Measurements from ENCODE around the gene PRKCA. TPM values are rescaled to one million over a fixed set of nuclear protein-coding genes. Genes with fewer than 3 reads are reported as not detected.

Gene PRKCA
- total and polyA plus RNA-seq, 4 experiments from 2014 or later, result 1.1 to 107 (median 56.1) TPM

DNA sequence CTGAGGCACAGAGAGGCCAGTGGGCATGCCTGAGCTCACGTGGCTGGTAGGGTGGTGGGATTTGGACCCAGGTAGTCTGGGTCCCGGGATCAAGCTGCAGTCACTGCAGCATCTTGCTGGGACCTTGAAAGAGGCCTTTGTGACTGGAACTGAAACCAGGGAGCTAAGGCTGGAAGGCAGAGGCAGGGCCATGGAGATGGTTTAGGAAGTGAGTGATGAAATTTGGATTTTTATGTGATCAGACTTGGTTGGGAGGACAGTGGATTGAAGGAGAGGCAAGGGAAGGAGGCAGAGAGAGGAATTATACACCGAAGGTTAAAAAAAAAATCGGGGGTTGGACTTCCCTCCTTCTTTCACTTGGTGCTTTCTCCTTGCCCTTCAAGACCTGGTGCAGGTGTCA is 277.1 kb downstream of the PRKCA start:
- POLR2A ChIA-PET (ENCODE audit: partially characterized antibody), result no interaction called here
- H3K4me1 Mint-ChIP-seq, result peaks cover 10 to 34% (median 20%) of the 10 kb centered on the region in 4 donors
- Histone ChIP-seq H3K4me3 (ENCODE audit: low read length in 2 of 2) (no peak overlapping the region), H3K4me1 (ENCODE audit: insufficient read depth, low read length) (peaks cover 3% of the 10 kb centered on the region), H3K27ac (ENCODE audit: low read depth, low read length) (no peak overlapping the region), H3K27me3 (ENCODE audit: insufficient read depth, low read length) (no peaks in the 10 kb centered on the region), H3K9me3 (ENCODE audit: control insufficient read depth in 1 of 2, low read length in 2 of 2) (no peaks in the 10 kb centered on the region), H3K36me3 (ENCODE audit: insufficient read depth, low read length) (no peaks in the 10 kb centered on the region)
- H3K27ac Mint-ChIP-seq, result peak overlapping the region in 2 of 7 donors; percentile 30 to 74
- CTCF ChIA-PET (ENCODE audit: partially characterized antibody), result interaction anchor here (1.2 to 1.3 kb wide), 2 partner anchors 11 to 13 kb away, joined by 3 to 6 read pairs; no protein-coding TSS in a partner anchor
- intact Hi-C loops (cut with micrococcal nuclease), result no loop called here
- H3K9me3 Mint-ChIP-seq, result peaks cover 0 to 11% (median 0%) of the 10 kb centered on the region in 8 donors
- peaks cover 16 to 49% of the 10 kb centered on the region in 2 donors for H3K36me3 Mint-ChIP-seq
- no peak overlapping the region for H3K4me3 Mint-ChIP-seq
- no peaks in the 10 kb centered on the region for H3K27me3 Mint-ChIP-seq
- DNase-seq, result no peak

DNA sequence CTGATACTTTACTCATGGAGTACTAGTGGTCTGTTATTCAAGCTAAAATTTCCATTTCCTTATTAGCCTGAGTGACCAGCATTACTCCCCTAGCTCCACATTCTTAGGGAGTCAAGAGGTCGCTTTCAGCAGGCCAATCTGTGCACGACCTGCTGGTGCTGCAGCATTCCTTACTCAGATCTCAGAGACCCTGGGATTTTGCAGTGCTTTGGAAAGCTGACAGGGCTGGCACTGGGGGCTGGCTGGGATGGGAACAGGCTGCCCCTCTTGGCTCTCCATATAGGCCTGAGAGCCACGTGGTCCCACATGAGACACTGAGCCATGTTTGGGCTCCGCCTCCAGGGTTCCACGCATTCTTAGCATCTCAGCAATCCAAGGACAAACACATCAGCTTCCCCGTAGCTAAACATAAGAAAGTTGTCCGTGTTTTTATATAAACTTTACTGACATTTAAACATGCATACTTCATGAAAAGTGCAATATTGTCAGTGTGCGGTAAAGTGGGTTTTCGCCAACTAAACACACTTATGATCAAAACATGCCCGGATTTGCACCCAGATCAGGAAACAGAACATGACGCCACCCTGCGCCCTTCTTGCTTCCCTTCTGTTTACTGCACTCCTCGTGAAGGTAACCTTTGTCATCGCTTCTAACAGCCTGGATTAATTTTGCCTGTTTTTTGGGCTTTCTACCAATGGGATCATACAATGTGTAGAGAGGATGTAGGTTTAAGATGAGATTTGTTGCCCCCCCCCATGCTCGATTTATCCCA is 278.0 kb downstream of the PRKCA start:
- ChIA-PET CTCF (ENCODE audit: partially characterized antibody) (interaction anchor here (1.2 to 1.3 kb wide), 2 partner anchors 12 to 13 kb away, joined by 3 to 6 read pairs; no protein-coding TSS in a partner anchor), POLR2A (ENCODE audit: partially characterized antibody) (no interaction called here)
- Mint-ChIP-seq H3K9me3 (peaks cover 0 to 11% (median 0%) of the 10 kb centered on the region in 8 donors), H3K27me3 (no peaks in the 10 kb centered on the region), H3K27ac (no peak overlapping the region), H3K36me3 (peaks cover 18 to 53% of the 10 kb centered on the region in 2 donors), H3K4me3 (no peak overlapping the region), H3K4me1 (peaks cover 13 to 42% (median 25%) of the 10 kb centered on the region in 4 donors)
- no peak overlapping the region for H3K4me3 ChIP-seq (ENCODE audit: low read length in 2 of 2)
- H3K36me3 ChIP-seq (ENCODE audit: insufficient read depth, low read length), result no peaks in the 10 kb centered on the region
- peaks cover 3% of the 10 kb centered on the region for H3K4me1 ChIP-seq (ENCODE audit: insufficient read depth, low read length)
- no peaks in the 10 kb centered on the region for H3K27me3 ChIP-seq (ENCODE audit: insufficient read depth, low read length)
- H3K9me3 ChIP-seq (ENCODE audit: control insufficient read depth in 1 of 2, low read length in 2 of 2), result no peaks in the 10 kb centered on the region
- no peak for DNase-seq
- intact Hi-C loops (cut with micrococcal nuclease), result no loop called here
- no peak overlapping the region for H3K27ac ChIP-seq (ENCODE audit: low read depth, low read length)

DNA sequence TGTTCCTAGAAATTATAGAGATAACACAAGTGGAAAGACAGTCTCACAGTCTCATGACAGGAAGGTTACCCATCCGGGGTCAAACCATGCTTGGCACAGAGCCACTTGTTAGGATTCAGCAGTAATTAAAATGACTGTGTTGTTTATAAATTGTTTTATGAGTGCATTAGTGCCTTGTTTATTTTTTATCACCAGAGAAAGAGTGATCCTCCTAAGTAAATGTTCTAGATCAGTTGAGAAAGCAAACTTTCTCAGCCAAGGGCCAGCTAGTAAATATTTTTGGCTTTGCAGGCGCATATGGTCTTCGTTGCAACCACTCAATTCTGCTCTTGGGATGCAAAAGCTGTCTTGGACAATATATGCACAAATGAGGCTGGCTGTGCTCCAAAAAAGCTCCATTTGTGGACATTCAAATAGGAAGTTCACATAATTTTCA is 278.6 kb downstream of the PRKCA start:
- Histone ChIP-seq H3K27ac (ENCODE audit: low read depth, low read length) (no peak overlapping the region), H3K4me3 (ENCODE audit: low read length in 2 of 2) (no peak overlapping the region), H3K27me3 (ENCODE audit: insufficient read depth, low read length) (no peaks in the 10 kb centered on the region), H3K4me1 (ENCODE audit: insufficient read depth, low read length) (peaks cover 3% of the 10 kb centered on the region), H3K36me3 (ENCODE audit: insufficient read depth, low read length) (no peaks in the 10 kb centered on the region), H3K9me3 (ENCODE audit: control insufficient read depth in 1 of 2, low read length in 2 of 2) (no peaks in the 10 kb centered on the region)
- Mint-ChIP-seq H3K36me3 (peaks cover 18 to 53% of the 10 kb centered on the region in 2 donors), H3K4me1 (peaks cover 16 to 48% (median 30%) of the 10 kb centered on the region in 4 donors), H3K4me3 (no peak overlapping the region), H3K27me3 (no peaks in the 10 kb centered on the region), H3K27ac (no peak overlapping the region), H3K9me3 (peaks cover 0 to 11% (median 0%) of the 10 kb centered on the region in 8 donors)
- ChIA-PET POLR2A (ENCODE audit: partially characterized antibody) (no interaction called here), CTCF (ENCODE audit: partially characterized antibody) (interaction anchor here (1.0 to 1.3 kb wide), 2 partner anchors 13 to 14 kb away, joined by 3 read pairs; no protein-coding TSS in a partner anchor)
- no peak for DNase-seq
- intact Hi-C loops (cut with micrococcal nuclease), result no loop called here

DNA sequence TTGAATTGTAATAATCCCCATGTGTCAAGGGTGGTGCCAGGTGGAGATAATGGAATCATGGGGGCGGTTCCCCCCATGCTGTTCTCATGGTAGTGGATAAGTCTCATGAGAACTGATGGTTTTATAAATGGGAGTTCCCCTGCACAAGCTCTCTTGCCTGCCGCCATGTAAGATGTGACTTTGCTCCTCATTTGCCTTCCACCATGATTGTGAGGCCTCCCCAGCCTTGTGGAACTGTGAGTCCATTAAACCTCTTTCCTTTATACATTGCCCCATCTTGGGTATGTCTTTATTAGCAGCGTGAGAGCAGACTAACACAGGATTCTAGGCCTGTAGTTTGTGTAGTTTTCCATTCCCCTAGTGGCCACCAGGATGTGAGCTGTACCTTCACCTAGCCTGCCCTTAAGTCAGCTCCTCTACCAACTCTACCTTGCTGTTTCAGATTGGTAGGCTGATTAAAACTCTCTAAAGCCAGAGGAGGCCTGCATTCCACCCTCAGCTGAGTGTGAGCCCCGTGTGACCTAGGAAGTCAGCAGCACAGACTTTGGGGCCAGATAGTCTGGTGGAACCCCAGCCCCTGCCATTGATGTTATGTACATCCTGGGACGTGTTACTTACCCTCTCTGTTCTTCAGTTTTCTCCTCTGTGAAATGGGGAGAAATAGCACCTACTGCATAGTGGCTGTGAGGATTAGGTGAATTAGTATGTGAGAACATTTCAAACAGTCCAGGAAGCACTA is 280.1 kb downstream of the PRKCA start:
- intact Hi-C loops (cut with micrococcal nuclease), result no loop called here
- Mint-ChIP-seq H3K4me1 (peaks cover 24 to 57% (median 41%) of the 10 kb centered on the region in 4 donors), H3K36me3 (peaks cover 13 to 49% of the 10 kb centered on the region in 2 donors), H3K4me3 (peak overlapping the region in 1 of 8 donors; percentile 8), H3K9me3 (peaks cover 0 to 11% (median 0%) of the 10 kb centered on the region in 8 donors), H3K27ac (peak overlapping the region in 1 of 7 donors; percentile 19), H3K27me3 (no peaks in the 10 kb centered on the region)
- POLR2A ChIA-PET (ENCODE audit: partially characterized antibody), result no interaction called here
- no peak for DNase-seq
- Histone ChIP-seq H3K4me1 (ENCODE audit: insufficient read depth, low read length) (peaks cover 3% of the 10 kb centered on the region), H3K36me3 (ENCODE audit: insufficient read depth, low read length) (no peaks in the 10 kb centered on the region), H3K9me3 (ENCODE audit: control insufficient read depth in 1 of 2, low read length in 2 of 2) (no peaks in the 10 kb centered on the region), H3K27ac (ENCODE audit: low read depth, low read length) (no peak overlapping the region), H3K27me3 (ENCODE audit: insufficient read depth, low read length) (no peaks in the 10 kb centered on the region), H3K4me3 (ENCODE audit: low read length in 2 of 2) (no peak overlapping the region)
- CTCF ChIA-PET (ENCODE audit: partially characterized antibody), result no interaction called here

GRCh38 chr17:66583112-66583748 is 280.8 kb downstream of the PRKCA start:
- ChIA-PET POLR2A (ENCODE audit: partially characterized antibody) (no interaction called here), CTCF (ENCODE audit: partially characterized antibody) (no interaction called here)
- H3K36me3 ChIP-seq (ENCODE audit: insufficient read depth, low read length), result no peaks in the 10 kb centered on the region
- peaks cover 28 to 60% (median 45%) of the 10 kb centered on the region in 4 donors for H3K4me1 Mint-ChIP-seq
- H3K9me3 ChIP-seq (ENCODE audit: control insufficient read depth in 1 of 2, low read length in 2 of 2), result no peaks in the 10 kb centered on the region
- no peaks in the 10 kb centered on the region for H3K27me3 Mint-ChIP-seq
- no peak overlapping the region for H3K4me3 ChIP-seq (ENCODE audit: low read length in 2 of 2)
- peaks cover 0 to 11% (median 0%) of the 10 kb centered on the region in 8 donors for H3K9me3 Mint-ChIP-seq
- peaks cover 5% of the 10 kb centered on the region for H3K4me1 ChIP-seq (ENCODE audit: insufficient read depth, low read length)
- no peaks in the 10 kb centered on the region for H3K27me3 ChIP-seq (ENCODE audit: insufficient read depth, low read length)
- no peak overlapping the region for H3K27ac ChIP-seq (ENCODE audit: low read depth, low read length)
- intact Hi-C loops (cut with micrococcal nuclease), result no loop called here
- peaks cover 13 to 45% of the 10 kb centered on the region in 2 donors for H3K36me3 Mint-ChIP-seq
- no peak overlapping the region for H3K4me3 Mint-ChIP-seq
- no peak for DNase-seq
- peak overlapping the region in 3 of 7 donors; percentile 2 to 61 (median 19) for H3K27ac Mint-ChIP-seq

GRCh38 chr17:66584927-66585326 is 282.5 kb downstream of the PRKCA start:
- H3K27ac Mint-ChIP-seq, result peak overlapping the region in 3 of 7 donors; percentile 43 to 48 (median 48)
- DNase-seq, result no peak
- no peak overlapping the region for H3K27ac ChIP-seq (ENCODE audit: low read depth, low read length)
- peaks cover 5% of the 10 kb centered on the region for H3K4me1 ChIP-seq (ENCODE audit: insufficient read depth, low read length)
- H3K9me3 Mint-ChIP-seq, result peaks cover 0 to 7% (median 0%) of the 10 kb centered on the region in 8 donors
- peaks cover 31 to 58% (median 43%) of the 10 kb centered on the region in 4 donors for H3K4me1 Mint-ChIP-seq
- ChIA-PET CTCF (ENCODE audit: partially characterized antibody) (interaction anchor here (1.3 kb wide), 1 partner anchor 18 kb away, joined by 6 read pairs; no protein-coding TSS in a partner anchor), POLR2A (ENCODE audit: partially characterized antibody) (no interaction called here)
- peaks cover 4 to 28% of the 10 kb centered on the region in 2 donors for H3K36me3 Mint-ChIP-seq
- H3K27me3 Mint-ChIP-seq, result no peaks in the 10 kb centered on the region
- no peaks in the 10 kb centered on the region for H3K27me3 ChIP-seq (ENCODE audit: insufficient read depth, low read length)
- intact Hi-C loops (cut with micrococcal nuclease), result no loop called here
- H3K36me3 ChIP-seq (ENCODE audit: insufficient read depth, low read length), result no peaks in the 10 kb centered on the region
- no peak overlapping the region for H3K4me3 ChIP-seq (ENCODE audit: low read length in 2 of 2)
- no peaks in the 10 kb centered on the region for H3K9me3 ChIP-seq (ENCODE audit: control insufficient read depth in 1 of 2, low read length in 2 of 2)
- H3K4me3 Mint-ChIP-seq, result no peak overlapping the region

Measured in CD4-positive, alpha-beta memory T cell (primary cell).